ENCODE measurements around the gene PALM.
"Not testable (repeated sequence)": the region's sequence is repeated elsewhere in the genome, so short reads cannot be mapped to it uniquely, and the experiment has no call there.

Gene PALM, protein sequence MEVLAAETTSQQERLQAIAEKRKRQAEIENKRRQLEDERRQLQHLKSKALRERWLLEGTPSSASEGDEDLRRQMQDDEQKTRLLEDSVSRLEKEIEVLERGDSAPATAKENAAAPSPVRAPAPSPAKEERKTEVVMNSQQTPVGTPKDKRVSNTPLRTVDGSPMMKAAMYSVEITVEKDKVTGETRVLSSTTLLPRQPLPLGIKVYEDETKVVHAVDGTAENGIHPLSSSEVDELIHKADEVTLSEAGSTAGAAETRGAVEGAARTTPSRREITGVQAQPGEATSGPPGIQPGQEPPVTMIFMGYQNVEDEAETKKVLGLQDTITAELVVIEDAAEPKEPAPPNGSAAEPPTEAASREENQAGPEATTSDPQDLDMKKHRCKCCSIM

DNA sequence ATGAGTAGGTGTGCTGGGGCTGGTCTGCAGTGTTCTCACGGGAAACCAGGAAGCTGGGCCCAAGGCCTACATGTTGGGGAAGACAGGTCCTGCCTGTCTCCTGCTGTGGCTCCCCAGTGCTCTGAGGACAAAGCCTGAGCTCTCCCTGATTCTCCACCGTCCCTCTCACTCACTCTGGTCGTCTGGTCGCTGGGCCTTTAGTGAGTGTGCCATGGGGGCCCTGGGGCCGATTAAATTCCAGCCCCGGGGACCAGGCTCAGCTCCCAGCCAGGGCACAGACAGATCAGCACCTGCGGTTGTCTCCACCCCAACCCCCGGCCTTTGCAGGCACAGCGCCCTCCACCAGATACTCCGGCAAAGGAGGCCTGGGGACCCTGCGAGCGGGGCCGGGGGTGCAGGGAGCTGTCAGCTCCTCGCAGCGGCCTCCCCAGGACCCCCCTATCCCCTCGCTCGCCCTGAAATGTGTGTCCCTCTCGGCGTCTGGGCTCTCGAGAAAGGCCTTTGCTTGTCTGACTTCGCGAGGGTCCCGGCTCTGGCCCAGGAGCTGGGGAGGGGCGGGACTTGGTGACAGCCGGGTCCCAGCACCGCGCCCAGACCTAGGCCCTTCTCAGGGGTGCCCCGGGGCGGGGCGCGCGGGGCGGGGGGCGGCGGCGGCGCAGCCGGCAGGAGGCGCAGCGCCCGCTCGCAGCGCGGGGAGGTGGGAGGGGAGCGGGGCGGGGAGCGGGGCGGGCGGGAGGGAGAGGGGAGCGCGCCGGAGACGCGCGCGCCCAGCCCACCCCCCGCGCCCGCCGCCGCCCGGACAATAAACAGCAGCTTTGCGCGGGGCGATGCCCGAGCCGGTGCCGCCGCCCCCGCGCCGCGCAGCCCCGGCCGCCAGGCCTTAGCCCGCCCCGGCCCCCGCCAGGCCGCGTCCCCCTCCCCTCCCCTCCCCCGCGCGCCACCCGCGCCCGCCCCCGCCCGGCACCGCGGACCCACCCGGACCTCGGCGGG is at the start of gene PALM:
Gene PALM, plus strand, starts transcription at position 782 of the 990 bp plus-strand sequence. CDS start 212 bp downstream, outside the sequence.
- no peak for DNase-seq (ENCODE audit: low read depth in 2 of 3, low spot score in 1 of 3)

DNA sequence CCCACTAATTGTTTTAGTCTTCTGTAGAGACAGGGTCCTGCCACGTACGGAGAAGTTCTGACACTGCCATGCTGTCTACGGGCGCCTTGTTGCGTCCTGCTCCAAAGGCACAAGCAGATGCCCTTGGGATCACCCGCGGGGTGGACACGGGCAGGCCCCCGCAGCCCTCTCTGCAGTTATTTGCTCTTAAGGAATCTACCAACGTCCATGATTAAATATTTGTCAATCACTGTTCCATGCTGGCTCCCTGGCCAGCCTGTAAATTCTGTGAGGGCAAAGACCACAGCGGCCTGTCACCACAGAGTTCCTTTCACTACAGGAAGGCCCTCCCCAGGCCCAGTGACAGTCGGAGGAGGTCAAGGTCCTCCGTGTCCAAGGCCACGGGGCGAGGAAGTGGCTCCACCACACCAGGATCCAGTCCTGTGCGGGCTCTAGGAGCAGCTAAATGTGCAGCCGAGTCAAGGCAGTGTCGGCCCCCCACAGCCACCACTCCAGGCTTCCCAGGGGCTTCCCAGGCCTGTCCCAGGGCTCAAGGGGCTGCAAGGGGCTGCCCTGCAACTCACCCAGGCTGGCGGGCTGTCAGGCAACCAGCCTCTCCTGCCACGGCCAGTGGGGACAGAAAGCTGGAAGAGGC is 47.8 kb upstream of the PALM start:
- no peak for DNase-seq (ENCODE audit: low read depth in 2 of 3, low spot score in 1 of 3)

DNA sequence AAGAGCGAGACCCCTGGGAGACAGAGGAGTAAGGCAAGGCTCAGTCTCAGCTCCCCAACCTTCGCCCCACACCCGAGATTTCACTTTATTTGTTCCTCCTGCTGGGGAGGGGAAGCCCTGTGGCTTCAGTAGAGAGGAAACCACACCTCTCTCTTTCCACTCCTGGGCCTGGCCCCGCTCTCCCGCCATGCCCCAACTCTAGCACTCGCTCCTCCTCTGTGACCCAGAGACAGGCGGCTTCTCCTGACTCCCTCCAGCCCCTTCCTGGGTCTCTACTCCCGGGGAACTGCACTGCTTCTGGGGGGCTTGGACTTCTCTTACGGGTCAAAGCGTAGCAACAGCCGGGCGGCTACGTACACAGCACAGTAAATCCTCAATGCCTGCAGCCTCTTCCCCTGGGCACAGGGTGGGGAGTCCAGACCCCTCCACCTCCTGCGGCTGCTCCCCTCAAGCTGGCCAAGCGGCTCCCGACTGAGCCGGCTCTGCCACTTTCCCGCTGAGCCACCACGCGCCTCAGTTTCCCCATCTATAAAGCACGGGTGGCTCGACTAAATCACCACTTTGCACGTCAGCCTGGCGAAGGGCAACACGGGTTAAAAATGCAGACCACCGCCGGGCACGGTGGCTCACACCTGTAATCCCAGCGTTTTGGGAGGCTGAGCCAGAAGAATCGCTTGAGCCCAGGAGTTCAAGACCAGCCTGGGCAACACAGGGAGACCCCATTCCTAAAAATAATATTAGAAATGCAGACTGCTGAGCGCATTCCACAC is 47.1 kb upstream of the PALM start:
- DNase-seq (ENCODE audit: low read depth in 2 of 3, low spot score in 1 of 3): peak in 2 of 3 donors; percentile 47 to 58

DNA sequence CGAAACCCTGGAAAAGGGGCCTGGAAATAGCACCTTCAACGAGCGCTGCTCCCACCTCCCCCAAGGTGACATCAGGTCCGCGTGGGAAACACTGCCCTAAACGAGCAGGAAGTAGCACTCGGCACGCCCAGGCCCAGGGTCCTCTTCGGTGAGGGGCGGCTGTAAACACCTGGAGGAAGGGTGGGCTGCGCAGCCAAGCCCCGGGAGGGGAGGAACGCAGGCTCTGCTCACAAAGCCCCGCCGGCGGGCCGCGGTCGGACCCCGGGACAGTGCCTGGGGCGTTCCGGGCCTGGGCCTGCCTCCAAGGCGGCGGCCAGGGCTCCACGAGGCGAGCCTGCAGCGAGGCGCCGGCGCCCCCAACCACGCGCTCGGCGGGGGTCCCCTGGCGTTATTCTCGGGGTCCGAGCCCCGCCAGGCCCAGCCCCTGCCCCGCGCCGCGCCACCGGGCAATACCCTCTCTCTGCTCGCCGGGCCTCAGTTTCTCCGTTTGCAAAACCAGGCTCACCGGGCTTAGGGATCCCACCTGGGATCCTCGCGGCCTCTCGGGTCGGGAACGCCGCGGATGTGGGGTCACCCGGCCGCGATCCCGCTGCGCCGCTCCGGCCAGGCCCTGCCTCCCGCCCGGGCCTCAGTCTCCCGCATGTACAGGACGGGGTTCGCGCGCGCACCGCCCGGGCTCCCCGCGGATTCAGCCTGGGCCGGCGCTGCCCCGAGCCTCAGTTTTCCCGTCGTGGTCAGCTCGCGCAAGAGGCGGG is 46.4 kb upstream of the PALM start:
- DNase-seq (ENCODE audit: low read depth in 2 of 3, low spot score in 1 of 3): peak; percentile 50 to 60 (median 52)

DNA sequence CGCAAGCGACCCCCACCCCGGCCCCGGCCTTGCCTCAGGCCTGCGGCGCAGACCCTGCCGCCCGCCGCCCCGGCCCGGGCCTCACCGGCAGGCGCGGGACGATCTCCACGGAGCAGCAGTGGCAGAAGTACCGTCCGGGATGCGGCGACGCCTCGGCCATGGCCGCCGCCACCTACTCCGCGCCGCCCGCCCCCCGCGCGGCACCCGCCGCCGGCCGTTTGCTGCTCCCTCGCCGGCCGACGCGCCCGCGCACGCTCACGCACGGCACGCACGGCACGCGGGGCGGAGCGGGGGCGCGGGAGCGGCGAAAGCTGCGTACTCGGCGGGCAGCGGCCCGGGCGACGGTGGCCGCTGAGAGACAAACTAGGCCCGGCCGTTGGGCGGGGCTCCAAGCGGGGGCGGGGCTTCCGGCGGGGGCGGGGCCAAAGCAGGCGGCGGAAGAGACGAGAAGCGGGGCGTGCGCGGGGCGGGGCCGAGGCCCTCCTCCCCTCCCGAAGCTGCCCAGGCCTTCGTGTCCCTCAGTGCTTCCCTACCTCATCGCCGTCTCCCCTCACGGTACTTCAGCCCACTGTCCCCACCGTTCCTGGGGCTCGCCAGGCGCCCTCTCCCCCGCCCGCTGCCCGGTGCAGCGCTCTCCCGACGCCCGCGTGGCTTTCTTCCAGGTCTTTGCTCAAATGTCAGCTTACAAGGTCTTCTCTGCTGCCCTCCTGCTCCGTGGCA is 45.6 kb upstream of the PALM start, which contains the start of gene RNF126:
Gene RNF126, minus strand, starts transcription at position 253 of the 720 bp plus-strand sequence. Its CDS starts 93 bp downstream, at position 160.
- peak; percentile 91 to 95 (median 94) for DNase-seq (ENCODE audit: low read depth in 2 of 3, low spot score in 1 of 3)

DNA sequence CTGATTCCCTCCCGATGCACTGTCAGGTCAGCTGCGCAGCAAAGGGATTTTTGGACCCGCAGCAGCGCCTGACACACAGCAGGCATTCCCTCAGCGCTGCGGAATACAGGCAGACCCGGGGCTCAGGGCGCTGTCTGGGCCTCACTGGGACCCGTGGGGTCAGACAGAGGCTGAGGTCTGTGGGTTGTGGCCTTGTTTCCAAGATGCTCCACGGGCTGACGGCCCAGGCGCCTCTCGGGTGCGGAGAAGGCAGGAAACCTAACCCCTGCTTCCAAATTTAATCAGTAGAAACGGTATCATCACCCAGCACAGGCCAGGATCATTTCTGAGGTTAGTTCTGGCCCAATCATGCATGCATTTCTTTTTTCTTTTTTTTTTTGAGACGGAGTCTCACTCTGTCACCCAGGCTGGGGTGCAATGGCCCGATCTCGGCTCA is 45.0 kb upstream of the PALM start:
- no peak for DNase-seq (ENCODE audit: low read depth in 2 of 3, low spot score in 1 of 3)

DNA sequence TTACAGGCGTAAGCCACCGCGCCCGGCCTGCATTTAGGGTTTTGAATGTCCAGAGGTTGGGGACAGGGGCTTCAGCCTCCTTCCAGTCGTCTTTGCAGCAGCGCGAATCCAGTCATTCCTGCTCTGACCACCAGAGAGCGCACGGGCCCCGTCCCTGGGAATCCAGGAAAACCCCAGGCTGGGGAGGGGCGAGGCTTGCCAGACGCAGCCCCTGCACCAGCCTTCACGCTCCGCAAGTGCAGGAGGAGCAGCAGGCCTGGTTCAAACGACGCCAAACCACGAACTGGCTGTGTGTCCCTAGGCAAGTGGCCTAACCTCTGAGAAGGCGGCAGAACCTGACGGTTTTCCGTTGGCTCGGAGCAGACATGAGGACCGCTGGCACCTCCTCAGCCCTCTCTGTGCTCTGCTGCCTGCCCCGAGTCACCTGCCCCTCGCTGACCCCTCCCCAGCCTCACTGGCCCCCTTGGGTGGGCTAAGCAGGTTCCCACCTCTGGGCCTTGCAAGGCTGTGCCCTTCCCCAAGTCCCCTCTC is 43.8 kb upstream of the PALM start:
- peak; percentile 68 to 84 (median 78) for DNase-seq (ENCODE audit: low read depth in 2 of 3, low spot score in 1 of 3)

DNA sequence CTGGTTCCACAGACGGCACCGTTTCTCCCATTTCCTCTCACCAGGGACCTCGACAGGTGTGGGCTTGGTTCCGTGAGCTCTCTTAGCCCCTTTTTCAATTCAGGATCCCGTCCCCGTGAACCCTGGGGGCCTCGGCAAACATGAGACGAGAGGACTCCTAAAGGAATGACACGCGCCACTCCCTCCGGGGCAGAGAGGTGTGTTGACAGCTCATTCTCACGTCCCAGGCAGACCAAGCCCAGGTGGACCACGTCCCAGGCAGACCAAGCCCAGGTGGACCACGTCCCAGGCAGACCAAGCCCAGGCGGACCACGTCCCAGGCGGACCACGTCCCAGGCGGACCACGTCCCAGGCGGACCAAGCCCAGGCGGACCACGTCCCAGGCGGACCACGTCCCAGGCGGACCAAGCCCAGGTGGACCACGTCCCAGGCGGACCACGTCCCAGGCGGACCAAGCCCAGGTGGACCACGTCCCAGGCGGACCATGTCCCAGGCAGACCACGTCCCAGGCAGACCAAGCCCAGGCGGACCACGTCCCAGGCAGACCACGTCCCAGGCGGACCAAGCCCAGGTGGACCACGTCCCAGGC is 41.7 kb upstream of the PALM start:
- not testable (repeated sequence) for DNase-seq (ENCODE audit: low read depth in 2 of 3, low spot score in 1 of 3)

DNA sequence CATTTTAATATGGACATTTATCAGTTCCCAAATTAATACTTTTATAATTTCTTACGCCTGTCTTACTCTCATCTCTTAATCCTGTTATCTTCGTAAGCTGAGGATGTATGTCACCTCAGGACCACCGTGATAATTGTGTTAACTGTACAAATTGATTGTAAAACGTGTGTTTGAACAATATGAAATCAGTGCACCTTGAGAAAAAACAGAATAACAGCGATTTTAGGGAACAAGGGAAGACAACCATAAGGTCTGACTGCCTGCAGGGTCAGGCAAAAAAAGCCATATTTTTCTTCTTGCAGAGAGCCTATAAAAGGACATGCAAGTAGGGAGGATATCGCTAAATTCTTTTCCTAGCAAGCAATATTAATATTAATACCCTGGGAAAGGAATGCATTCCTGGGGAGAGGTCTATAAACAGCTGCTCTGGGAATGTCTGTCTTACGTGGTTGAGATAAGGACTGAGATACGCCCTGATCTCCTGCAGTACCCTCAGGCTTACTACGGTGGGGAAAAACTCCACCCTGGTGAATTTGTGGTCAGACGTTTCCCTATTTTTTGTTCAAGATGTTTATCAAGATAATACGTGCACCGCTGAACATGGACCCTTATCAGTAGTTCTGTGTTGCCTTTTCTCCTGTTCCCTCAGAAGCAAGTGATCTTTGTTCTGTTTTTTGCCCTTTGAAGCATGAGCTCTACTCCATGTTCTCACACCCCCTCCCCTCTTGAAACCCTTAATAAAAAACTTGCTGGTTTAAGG is 39.9 kb upstream of the PALM start:
- not testable (repeated sequence) for DNase-seq (ENCODE audit: low read depth in 2 of 3, low spot score in 1 of 3)

DNA sequence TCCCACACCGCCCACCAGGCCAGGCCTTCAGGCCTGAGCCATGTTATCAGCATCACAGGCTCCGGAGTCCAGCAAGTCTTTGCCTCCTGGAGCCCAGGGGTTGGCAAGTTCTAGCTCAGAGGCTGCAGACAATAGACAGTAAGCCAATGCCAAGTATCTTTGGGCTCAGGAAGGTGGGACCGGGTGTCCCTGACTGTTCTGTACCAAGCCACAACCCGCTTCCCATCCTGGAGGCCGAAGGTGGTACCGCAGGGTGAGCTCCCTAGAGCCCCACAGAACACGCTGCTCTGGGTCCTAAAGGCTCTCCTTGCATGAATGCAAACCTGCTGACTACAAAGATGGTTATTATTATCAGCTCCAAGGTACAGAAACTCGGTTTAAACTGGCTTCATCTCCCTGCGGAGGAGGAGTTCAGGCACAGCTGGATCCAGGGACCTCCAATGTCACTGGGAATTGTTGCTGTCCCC is 38.1 kb upstream of the PALM start:
- DNase-seq (ENCODE audit: low read depth in 2 of 3, low spot score in 1 of 3): no peak

DNA sequence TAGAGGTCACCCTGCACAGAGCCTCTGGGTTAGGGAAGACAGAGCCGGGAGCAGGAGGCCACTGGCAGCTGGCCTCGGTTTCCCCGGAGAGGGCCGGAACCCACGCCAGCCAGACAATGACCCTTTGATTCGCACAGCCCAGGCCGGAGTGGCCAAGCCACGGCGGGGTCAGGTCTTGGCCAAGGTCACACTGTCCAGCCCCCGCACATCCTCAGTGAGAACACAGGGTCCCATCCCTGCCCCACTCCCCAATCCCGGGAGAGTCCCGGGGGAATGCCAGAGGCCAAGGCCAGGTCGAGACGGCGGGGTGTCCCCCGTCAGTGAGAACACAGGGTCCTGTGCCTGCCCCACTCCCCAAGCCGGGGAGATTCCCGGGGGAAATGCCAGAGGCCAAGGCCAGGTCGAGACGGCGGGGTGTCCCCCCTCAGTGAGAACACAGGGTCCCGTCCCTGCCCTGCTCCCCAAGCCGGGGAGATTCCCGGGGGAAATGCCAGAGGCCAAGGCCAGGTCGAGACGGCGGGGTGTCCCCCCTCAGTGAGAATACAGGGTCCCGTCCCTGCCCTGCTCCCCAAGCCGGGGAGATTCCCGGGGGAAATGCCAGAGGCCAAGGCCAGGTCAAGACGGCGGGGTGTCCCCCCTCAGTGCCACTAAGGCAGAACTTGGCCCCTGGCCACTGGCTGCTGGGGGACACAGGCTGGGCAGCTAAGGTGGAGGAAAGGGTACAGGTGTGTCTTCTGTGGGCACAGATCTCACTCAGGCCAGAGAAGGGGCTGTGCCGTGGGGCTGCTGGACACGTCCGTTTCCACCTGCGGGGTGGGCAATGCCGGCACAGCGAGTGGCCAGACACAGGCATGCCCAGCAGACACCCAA is 34.2 kb upstream of the PALM start:
- no peak for DNase-seq (ENCODE audit: low read depth in 2 of 3, low spot score in 1 of 3)

DNA sequence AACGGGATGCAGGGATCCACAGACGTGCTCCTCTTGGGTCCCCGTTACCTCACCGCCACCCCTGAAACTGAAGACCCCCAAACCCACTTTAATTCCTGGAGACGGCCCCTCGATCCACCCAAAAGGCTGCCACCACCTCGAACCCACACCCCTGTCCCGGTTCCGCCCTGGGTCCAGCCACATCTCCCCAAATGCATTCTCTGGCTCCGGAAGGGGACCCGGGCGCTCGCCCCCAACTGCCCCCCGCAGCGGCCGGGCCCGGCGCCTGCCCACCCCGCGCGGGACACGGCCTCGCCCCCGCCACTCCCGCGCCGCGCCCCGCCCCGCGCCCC is 32.8 kb upstream of the PALM start:
- DNase-seq (ENCODE audit: low read depth in 2 of 3, low spot score in 1 of 3): no peak

DNA sequence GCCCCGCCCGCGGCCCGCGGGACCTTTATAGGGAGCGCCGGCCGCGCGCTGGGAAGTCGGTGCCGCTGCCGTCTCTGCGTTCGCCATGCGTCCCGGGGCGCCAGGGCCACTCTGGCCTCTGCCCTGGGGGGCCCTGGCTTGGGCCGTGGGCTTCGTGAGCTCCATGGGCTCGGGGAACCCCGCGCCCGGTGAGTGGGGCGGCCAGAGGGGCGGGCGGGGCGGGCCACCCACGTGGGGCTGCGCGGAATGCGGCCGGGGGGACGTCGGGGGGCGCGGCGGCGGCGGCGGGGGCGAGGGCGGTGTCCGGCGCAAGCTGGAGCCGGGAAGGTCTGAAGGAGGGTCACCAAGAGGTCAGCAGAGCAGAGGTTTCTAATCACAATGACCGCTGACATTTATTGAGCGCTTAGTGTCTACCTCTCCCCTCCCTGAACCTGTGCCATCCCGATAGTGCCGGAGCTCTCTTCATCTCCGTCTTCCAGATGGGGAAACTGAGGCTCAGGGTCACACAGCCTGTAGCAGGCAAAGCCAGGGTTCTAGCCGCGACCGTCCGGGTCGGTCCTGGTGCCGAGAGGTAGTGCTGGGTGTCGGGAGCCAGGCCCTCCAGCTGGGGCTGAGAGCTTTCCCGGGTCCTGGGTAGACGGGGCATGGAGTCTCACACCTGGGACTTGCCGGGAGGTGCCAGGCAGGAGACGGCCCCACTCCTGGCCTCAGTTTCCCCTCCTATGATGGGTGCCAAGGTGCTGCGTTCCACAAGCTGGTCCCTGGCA is 32.2 kb upstream of the PALM start, which contains the start of gene FSTL3:
Gene FSTL3, plus strand, starts transcription at position 54 of the 767 bp plus-strand sequence. Its CDS starts 32 bp downstream, at position 86.
- DNase-seq (ENCODE audit: low read depth in 2 of 3, low spot score in 1 of 3): no peak

DNA sequence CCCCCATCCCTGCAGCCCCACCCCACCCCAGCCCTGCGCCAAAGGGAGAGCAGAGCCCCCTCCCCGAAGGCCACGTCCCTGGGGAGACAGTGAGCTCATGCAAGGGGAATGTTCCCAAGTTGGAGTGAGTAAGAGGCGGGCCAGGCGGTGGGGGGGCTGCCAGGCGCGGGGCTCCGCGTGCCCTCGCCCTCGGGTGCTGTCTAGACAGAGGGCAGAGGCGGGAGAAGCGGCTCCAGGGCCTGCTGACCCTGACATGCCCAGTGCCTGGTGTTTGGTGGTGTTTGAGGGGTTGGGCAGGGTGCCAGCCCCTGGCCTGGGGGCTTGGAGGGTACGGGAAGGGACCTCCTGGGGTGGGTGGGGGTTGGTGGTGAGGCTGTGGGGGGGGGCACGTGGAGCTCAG is 31.5 kb upstream of the PALM start:
- no peak for DNase-seq (ENCODE audit: low read depth in 2 of 3, low spot score in 1 of 3)

DNA sequence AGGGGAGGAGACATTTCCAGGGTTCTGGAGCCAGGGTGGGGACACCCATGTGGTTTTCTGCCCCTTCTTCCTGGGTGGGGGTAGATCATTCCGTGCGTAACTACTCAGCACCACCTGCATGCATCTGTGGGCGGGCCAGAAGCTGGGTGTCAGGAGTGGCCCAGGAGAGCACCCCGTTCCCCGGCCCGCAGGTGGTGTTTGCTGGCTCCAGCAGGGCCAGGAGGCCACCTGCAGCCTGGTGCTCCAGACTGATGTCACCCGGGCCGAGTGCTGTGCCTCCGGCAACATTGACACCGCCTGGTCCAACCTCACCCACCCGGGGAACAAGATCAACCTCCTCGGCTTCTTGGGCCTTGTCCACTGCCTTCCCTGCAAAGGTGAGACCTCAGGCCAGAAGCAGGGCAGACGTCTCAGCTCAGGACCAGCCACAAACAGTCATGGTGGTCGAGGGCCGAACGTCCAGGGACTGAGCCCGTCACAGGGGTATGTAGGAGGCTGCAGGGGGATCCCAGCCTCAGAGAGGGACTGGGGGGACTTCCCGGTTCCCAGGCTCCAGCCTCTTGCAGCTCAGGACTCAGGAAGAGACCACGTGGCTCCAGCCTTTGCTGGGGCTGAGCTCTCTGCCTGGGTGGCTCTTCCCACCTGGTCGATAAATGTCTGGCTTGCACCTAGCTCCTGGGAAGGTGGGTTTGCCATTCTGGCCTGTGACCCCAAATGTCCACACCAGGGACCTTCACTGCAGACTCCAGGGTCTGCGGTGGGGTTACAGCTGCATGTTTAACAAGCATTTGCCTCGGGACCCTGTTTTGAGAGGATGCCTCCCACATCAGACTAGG is 30.9 kb upstream of the PALM start:
- DNase-seq (ENCODE audit: low read depth in 2 of 3, low spot score in 1 of 3): no peak

Data from stimulated activated CD4-positive, alpha-beta T cell treated with anti-CD3 and anti-CD28 coated beads, Interleukin-12 subunit alpha, Interleukin-12 subunit beta, amount 100 ng/mL, for 48 hours (primary cell).